ENCODE data around the gene PSMB7. TPM values are rescaled to one million over a fixed set of nuclear protein-coding genes. Genes with fewer than 3 reads are reported as not detected.

Gene PSMB7
- total and polyA plus RNA-seq, 2 donors (not counting 1 experiment from before 2014, with no cell fraction given) = 69.5 to 73.1 TPM

- whole genome bisulfite sequencing (ENCODE audit: insufficient coverage) = 78% methylated on average over 14 of the region's 17 CpGs
- ChIA-PET POLR2A (no interaction called here), CTCF (interaction anchor here (0.7 to 5.8 kb wide), 13 partner anchors 19 to 235 kb away, joined by 3 to 59 read pairs (median 3); no protein-coding TSS in a partner anchor)
- Mint-ChIP-seq H3K9me3 (ENCODE audit: insufficient read depth) (no peaks in the 10 kb centered on the region), H3K4me1 (peaks cover 32% of the 10 kb centered on the region), H3K27ac (peak overlapping the region; percentile 63), H3K4me3 (no peak overlapping the region), H3K27me3 (no peaks in the 10 kb centered on the region)
- H3K4me1 ChIP-seq (ENCODE audit: control insufficient read depth in 2 of 2, insufficient read depth in 2 of 2, low read length in 2 of 2) = peaks cover 0 to 18% of the 10 kb centered on the region in 2 donors
- peaks cover 23% of the 10 kb centered on the region for H3K79me2 ChIP-seq (ENCODE audit: control insufficient read depth, insufficient read depth, low read length)
- no peak overlapping the region for H3K9ac ChIP-seq (ENCODE audit: low read length)
- H4K20me1 ChIP-seq (ENCODE audit: control insufficient read depth, insufficient read depth, low read length, poor library complexity, severe bottlenecking) = peaks cover 9% of the 10 kb centered on the region
- H3K27ac ChIP-seq (ENCODE audit: low read length in 2 of 2) = no peak overlapping the region
- H3K27me3 ChIP-seq (replicated peaks in 1 of 4; ENCODE audit: control extremely low read depth in 1 of 4, control insufficient read depth in 3 of 4, insufficient read depth in 4 of 4, low read length in 3 of 4) = no peaks in the 10 kb centered on the region
- peaks cover 0 to 36% of the 10 kb centered on the region in 2 experiments for H3K36me3 ChIP-seq (replicated peaks in 1 of 2; ENCODE audit: control extremely low read depth in 1 of 2, control insufficient read depth in 1 of 2, extremely low read depth in 1 of 2, insufficient read depth in 2 of 2, low read length in 1 of 2)
- no peak overlapping the region for H3K4me2 ChIP-seq (replicated peaks; ENCODE audit: low read depth, low read length, poor library complexity, severe bottlenecking)
- ATAC-seq (ENCODE audit: low read depth) (peak; percentile 42), DNase-seq (peak; percentile 57)
- intact Hi-C loops (cut with micrococcal nuclease) = loop anchor here (1.0 kb wide), 1 partner anchor 194 kb away; no protein-coding TSS in a partner anchor
- no peak overlapping the region for H3K4me3 ChIP-seq (ENCODE audit: control extremely low read depth in 1 of 5, extremely low read depth in 1 of 5, insufficient read depth in 1 of 5, low read depth in 2 of 5, low read length in 4 of 5)
- TF ChIP-seq CTCF (IDR thresholded peaks at IDR 0.05) = peak; percentile 67
- no peak for TF ChIP-seq EZH2 (IDR thresholded peaks at IDR 0.05; ENCODE audit: borderline replicate concordance, insufficient read depth, low read depth, low read length, poor library complexity, severe bottlenecking)
- H3K9me3 ChIP-seq (ENCODE audit: control extremely low read depth in 1 of 3, control insufficient read depth in 2 of 3, insufficient read depth in 1 of 3, low read length in 2 of 3) = no peaks in the 10 kb centered on the region
- H2AFZ ChIP-seq (ENCODE audit: insufficient read depth, low read depth, low read length, poor library complexity, severe bottlenecking) = no peak overlapping the region
Observed at GRCh38 chr9:124320062-124320973, 94.9 kb downstream of the PSMB7 start.

DNA sequence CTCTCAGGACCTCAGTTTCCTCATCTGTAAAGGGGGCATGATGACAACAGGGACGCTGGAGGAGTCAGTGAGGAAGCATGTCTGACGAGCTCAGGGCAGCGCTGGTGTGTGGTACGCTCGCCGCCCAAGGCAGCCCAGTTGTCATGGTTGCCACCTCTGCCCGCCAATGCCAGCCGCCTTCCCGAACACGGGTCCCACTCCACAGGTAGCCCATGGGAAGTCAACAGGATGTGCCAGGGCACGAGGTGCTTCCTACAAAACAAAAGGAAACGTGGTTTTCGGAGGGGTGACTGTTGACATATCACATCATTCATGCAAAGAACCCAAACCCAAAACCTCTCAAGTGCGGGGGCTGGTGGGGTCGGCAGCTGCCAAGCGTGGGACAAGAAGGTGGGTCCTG, 99.4 kb downstream of the PSMB7 start:
- ATAC-seq (ENCODE audit: low read depth) = no peak
- H3K4me1 Mint-ChIP-seq = peaks cover 21% of the 10 kb centered on the region
- Histone ChIP-seq H3K36me3 (replicated peaks in 1 of 2; ENCODE audit: control extremely low read depth in 1 of 2, control insufficient read depth in 1 of 2, extremely low read depth in 1 of 2, insufficient read depth in 2 of 2, low read length in 1 of 2) (peaks cover 0 to 49% of the 10 kb centered on the region in 2 experiments), H2AFZ (ENCODE audit: insufficient read depth, low read depth, low read length, poor library complexity, severe bottlenecking) (no peak overlapping the region), H3K9ac (ENCODE audit: low read length) (no peak overlapping the region), H3K27me3 (replicated peaks in 1 of 4; ENCODE audit: control extremely low read depth in 1 of 4, control insufficient read depth in 3 of 4, insufficient read depth in 4 of 4, low read length in 3 of 4) (no peaks in the 10 kb centered on the region), H3K27ac (ENCODE audit: low read length in 2 of 2) (no peak overlapping the region), H3K79me2 (ENCODE audit: control insufficient read depth, insufficient read depth, low read length) (peaks cover 11% of the 10 kb centered on the region), H3K9me3 (ENCODE audit: control extremely low read depth in 1 of 3, control insufficient read depth in 2 of 3, insufficient read depth in 1 of 3, low read length in 2 of 3) (no peaks in the 10 kb centered on the region), H3K4me3 (ENCODE audit: control extremely low read depth in 1 of 5, extremely low read depth in 1 of 5, insufficient read depth in 1 of 5, low read depth in 2 of 5, low read length in 4 of 5) (no peak overlapping the region), H3K4me1 (ENCODE audit: control insufficient read depth in 2 of 2, insufficient read depth in 2 of 2, low read length in 2 of 2) (peaks cover 0 to 9% of the 10 kb centered on the region in 2 donors), H3K4me2 (replicated peaks; ENCODE audit: low read depth, low read length, poor library complexity, severe bottlenecking) (no peak overlapping the region), H4K20me1 (ENCODE audit: control insufficient read depth, insufficient read depth, low read length, poor library complexity, severe bottlenecking) (peaks cover 9% of the 10 kb centered on the region)
- no peaks in the 10 kb centered on the region for H3K27me3 Mint-ChIP-seq
- CTCF ChIA-PET = interaction anchor here (0.8 to 1.1 kb wide), 2 partner anchors 49 to 189 kb away, joined by 3 read pairs; no protein-coding TSS in a partner anchor
- no peak for TF ChIP-seq CTCF (IDR thresholded peaks at IDR 0.05)
- TF ChIP-seq EZH2 (IDR thresholded peaks at IDR 0.05; ENCODE audit: borderline replicate concordance, insufficient read depth, low read depth, low read length, poor library complexity, severe bottlenecking) = no peak
- no peak for DNase-seq
- H3K9me3 Mint-ChIP-seq (ENCODE audit: insufficient read depth) = no peaks in the 10 kb centered on the region
- H3K4me3 Mint-ChIP-seq = no peak overlapping the region
- peak overlapping the region; percentile 15 for H3K27ac Mint-ChIP-seq
- 79% methylated on average over 16 of the region's 16 CpGs for WGBS (ENCODE audit: insufficient coverage)
- POLR2A ChIA-PET = no interaction called here
- intact Hi-C loops (cut with micrococcal nuclease) = no loop called here

All from B cell (primary cell).